Measurements from ENCODE around the gene CCDC182.

Gene CCDC182

DNA sequence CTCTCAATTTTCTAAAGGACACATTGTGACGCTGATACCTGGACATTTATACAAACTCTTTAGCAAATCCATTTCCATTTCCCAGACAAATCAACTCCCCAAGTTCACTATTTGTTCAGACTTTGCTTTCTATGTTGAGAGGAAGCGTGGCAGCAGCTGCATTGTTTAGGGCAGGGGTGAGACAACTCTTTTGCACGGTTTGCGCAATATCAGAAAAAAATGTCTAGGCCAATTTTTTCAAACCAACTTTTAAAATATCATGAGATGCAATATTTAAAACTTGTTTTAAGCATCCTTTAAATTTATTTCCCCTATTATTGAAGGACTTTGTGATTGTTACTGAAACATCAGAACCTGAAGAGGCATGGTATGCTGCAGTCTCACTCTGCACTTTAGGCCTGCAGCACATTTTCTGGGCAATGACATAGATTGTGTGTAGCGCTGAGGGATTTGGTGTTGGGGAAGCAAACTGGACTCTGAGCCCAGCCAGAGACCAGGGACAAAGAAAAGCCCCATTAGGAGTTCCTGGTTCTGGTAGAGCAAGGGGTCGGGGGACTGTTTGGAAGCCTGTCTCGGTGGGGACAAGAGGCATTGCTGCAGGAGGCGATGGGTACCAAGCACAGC lies 6.4 kb upstream of the CCDC182 start:
- no peaks in the 10 kb centered on the region for H3K36me3 Mint-ChIP-seq (ENCODE audit: insufficient read depth)
- peak overlapping the region in 1 of 2 donors; percentile 39 for H3K27ac Mint-ChIP-seq
- no peak for ATAC-seq (replicated peaks)
- H3K4me3 Mint-ChIP-seq, result no peak overlapping the region
- no peak for DNase-seq
- peaks cover 8 to 10% of the 10 kb centered on the region in 2 donors for H3K4me1 Mint-ChIP-seq (ENCODE audit: low read depth in 2 of 2)
- H3K9me3 Mint-ChIP-seq, result no peaks in the 10 kb centered on the region
- H3K27me3 Mint-ChIP-seq, result no peaks in the 10 kb centered on the region

DNA sequence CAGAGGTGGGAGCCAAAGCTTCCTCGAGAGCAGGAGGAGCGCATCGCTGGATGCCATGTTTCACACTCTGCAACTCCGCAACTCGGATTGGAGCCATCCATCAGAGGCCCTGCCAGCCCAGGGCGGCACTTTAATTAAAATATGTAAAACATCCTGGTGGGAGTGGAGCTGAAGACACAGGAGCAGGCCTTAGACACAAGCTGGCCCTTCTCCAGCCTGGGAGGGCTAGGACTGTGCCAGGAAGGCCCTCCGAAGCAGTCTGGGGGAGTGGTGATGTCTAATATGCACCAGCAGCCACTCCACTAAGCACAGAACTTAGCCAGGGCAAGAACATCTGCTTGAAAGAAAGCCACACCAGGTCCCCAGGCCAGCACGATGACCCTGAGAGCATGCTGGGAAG lies 5.8 kb upstream of the CCDC182 start:
- H3K9me3 Mint-ChIP-seq, result no peaks in the 10 kb centered on the region
- no peak overlapping the region for H3K4me3 Mint-ChIP-seq
- H3K4me1 Mint-ChIP-seq (ENCODE audit: low read depth in 2 of 2), result peaks cover 8 to 10% of the 10 kb centered on the region in 2 donors
- H3K27ac Mint-ChIP-seq, result no peak overlapping the region
- H3K27me3 Mint-ChIP-seq, result no peaks in the 10 kb centered on the region
- H3K36me3 Mint-ChIP-seq (ENCODE audit: insufficient read depth), result no peaks in the 10 kb centered on the region
- no peak for DNase-seq
- ATAC-seq (replicated peaks), result no peak

DNA sequence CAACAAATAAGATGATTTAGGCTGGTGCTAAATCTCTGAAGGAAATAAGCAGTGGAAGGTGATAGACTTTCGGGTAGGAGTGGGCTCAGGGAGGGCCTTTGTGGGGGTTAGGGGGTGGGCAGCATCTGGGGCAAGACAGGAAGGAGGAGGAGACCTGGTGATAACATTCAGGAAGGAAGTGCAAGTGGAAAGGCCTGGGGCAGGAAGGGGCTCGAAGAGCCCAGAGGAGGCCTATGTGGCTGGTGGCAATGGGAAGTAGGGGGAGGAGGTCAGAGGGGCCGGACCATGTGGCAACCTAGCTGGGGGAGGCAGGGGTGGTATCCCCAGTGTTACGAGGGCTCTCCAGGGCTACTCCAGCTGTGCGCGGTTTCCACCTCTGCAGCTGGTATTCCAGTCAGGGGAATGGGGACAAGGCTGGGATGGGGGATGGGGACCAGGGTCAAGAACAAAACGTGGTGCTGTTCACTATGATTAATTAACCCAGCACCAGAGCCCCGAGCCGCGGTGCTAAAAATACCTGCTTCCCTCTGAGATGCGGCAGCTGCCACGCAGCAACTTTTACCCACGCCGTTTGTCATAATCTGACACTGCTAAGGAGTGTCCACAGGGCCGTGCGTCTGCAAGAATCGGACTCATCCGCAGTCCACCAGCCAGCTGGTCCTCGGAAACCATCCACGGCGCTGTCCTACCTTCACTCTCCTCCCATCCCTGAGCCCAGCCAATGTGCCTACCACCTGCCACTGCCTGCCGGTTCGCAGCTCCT lies 5.2 kb upstream of the CCDC182 start:
- no peak for DNase-seq
- no peaks in the 10 kb centered on the region for H3K27me3 Mint-ChIP-seq
- peak overlapping the region; percentile 5 to 18 for H3K27ac Mint-ChIP-seq
- H3K36me3 Mint-ChIP-seq (ENCODE audit: insufficient read depth), result no peaks in the 10 kb centered on the region
- H3K4me1 Mint-ChIP-seq (ENCODE audit: low read depth in 2 of 2), result peaks cover 8 to 10% of the 10 kb centered on the region in 2 donors
- no peak overlapping the region for H3K4me3 Mint-ChIP-seq
- peak; percentile 36 for ATAC-seq (replicated peaks)
- no peaks in the 10 kb centered on the region for H3K9me3 Mint-ChIP-seq

DNA sequence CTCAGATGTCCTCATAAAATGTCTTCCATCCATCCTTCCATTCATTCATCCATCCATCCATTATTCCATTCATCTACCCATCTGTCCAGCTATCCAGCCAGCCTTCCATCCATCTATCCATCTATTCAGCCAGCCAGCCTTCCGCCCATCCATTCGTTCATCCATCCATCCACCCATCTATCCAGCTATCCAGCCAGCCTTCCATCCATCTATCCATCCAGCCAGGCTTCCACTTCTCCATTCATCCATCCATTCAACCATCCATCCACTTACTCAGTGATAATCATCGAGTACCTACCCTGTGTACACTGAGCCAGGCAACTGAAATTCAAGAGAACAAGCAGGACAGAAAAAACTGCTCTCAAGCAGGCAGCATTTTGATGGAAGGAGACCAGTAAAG lies 4.6 kb upstream of the CCDC182 start:
- peak overlapping the region; percentile 5 to 18 for H3K27ac Mint-ChIP-seq
- no peaks in the 10 kb centered on the region for H3K27me3 Mint-ChIP-seq
- DNase-seq, result no peak
- peaks cover 8 to 10% of the 10 kb centered on the region in 2 donors for H3K4me1 Mint-ChIP-seq (ENCODE audit: low read depth in 2 of 2)
- no peaks in the 10 kb centered on the region for H3K36me3 Mint-ChIP-seq (ENCODE audit: insufficient read depth)
- ATAC-seq (replicated peaks), result no peak
- H3K9me3 Mint-ChIP-seq, result no peaks in the 10 kb centered on the region
- H3K4me3 Mint-ChIP-seq, result no peak overlapping the region

DNA sequence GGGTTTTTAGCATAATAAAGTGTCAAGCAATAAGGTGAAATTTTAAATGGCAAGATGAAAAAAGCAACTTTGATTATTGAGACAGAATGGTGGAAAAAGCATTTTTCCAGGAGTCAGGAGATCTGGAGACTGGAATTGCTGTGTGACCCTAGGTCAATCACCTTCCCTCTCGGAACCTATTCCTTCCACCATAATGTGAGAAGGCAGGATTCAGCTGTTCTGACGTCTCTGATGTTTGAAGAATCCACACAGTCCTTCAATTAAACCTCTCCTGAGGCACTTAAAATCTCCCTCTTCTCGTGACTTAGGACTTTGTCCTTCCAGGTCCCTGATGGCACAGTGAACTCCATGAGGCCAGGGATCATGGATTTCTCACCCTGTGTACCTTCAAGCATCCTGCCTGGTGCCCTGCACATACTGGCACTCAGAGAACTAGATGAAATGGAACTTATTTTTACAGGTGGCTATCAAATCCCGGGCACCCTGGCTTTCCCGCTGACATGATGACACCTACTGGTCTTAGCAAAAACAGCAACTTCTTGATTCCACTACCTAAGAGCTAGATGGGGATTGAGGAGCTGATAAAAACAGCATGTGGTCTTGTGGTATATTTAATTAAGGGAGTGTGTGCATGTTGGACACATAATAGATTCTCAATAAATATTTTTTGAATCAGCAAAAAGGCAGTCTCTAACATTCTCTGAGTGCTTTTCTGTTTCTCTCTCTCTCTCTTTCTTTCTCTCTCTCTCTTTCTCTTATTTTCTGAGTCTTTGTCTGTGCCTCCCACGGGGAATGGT lies 2.3 kb upstream of the CCDC182 start:
- Mint-ChIP-seq H3K4me3 (no peak overlapping the region), H3K9me3 (no peaks in the 10 kb centered on the region), H3K36me3 (ENCODE audit: insufficient read depth) (no peaks in the 10 kb centered on the region), H3K27ac (peak overlapping the region; percentile 1 to 45), H3K27me3 (no peaks in the 10 kb centered on the region), H3K4me1 (ENCODE audit: low read depth in 2 of 2) (peaks cover 8 to 10% of the 10 kb centered on the region in 2 donors)
- peak; percentile 72 for ATAC-seq (replicated peaks)
- DNase-seq, result peak; percentile 31 to 35 (median 32)

DNA sequence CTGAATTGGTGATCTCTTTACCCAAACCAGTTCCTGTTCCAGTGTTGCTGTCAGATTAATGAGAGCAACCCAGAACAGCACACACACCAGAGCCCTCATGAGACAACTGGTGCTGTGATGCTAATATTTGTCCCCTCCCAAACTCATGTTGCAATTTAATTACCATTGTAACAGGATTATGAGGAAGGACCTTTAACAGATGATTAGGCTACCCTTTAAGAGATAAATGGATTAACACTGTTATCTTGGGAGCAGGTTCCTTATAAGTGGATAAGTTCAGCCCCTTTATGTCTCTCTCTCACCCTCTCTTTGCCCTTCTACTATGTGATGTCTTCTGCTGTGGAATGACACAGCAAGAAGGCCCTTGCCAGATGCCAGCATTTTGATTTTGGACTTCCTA lies 1.1 kb upstream of the CCDC182 start:
- no peaks in the 10 kb centered on the region for H3K9me3 Mint-ChIP-seq
- no peak for DNase-seq
- no peaks in the 10 kb centered on the region for H3K36me3 Mint-ChIP-seq (ENCODE audit: insufficient read depth)
- H3K27me3 Mint-ChIP-seq, result no peaks in the 10 kb centered on the region
- peaks cover 8 to 10% of the 10 kb centered on the region in 2 donors for H3K4me1 Mint-ChIP-seq (ENCODE audit: low read depth in 2 of 2)
- ATAC-seq (replicated peaks), result no peak
- H3K27ac Mint-ChIP-seq, result no peak overlapping the region
- H3K4me3 Mint-ChIP-seq, result no peak overlapping the region

DNA sequence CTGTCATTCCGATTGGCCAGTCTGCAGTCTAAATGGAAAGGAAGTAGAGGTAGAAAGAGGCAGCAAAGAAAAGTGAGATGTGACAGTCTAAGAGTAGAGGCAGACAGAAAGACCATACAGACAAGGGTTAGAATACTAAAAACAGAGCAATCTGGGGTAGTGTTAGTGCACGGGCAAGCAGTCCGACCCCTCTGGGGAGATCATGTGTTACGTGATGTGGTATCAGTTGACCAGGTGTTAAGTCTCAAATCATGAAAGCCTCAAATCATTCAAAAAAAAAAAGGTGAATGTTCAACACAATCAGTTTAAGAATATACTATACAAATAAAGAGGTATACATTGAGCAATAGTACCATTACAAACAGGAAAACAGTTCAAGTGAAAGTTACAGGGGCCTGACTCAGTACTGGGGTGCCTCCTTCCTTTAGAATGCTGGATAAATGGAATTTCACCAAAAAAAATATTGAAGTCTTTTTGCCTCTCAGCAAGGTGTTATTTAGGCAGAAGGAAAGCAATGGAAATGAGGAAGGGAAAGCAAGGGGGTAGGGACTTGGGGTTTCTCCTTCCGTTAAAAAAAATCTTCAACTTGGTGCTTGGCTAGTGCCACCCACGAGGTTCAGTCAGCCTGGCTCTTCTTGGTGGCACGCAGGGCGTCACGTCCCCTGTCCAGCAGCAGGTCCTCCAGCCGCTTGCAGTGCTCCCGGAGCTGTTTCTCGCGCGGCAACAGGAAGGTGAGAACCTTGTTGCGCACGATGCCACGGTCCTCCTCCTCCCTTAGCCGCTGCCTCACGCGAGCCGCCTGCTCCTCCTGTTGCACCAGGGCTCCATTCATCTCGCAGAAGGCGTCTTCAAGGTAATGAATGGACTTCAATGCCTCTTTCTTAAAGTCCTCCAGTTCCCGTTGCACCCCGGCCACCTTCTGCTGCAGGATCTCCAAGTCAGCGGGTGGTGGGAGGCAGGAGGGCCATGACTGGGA lies 616 bp downstream of the CCDC182 start:
- ATAC-seq (replicated peaks) (no peak), DNase-seq (no peak)
- H3K4me3 Mint-ChIP-seq, result no peak overlapping the region
- H3K4me1 Mint-ChIP-seq (ENCODE audit: low read depth in 2 of 2), result peaks cover 9% of the 10 kb centered on the region in 2 donors
- no peaks in the 10 kb centered on the region for H3K9me3 Mint-ChIP-seq
- H3K36me3 Mint-ChIP-seq (ENCODE audit: insufficient read depth), result no peaks in the 10 kb centered on the region
- no peak overlapping the region for H3K27ac Mint-ChIP-seq
- no peaks in the 10 kb centered on the region for H3K27me3 Mint-ChIP-seq

DNA sequence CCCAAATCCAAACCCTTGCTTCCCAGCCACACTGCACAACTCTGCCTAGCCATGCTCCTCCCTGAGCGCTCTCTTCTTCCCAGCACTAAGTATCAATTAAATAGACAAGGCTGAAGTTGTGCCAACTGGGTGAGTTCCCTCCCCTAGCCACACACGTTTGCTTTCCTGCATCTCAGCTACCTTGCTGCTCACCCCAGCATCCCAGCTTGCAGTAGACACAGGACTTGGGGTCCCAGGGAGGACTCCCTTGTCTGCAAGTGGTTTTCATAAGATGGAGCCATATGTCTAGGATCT lies 4.9 kb downstream of the CCDC182 start:
- DNase-seq (no peak), ATAC-seq (replicated peaks) (no peak)
- Mint-ChIP-seq H3K27me3 (no peaks in the 10 kb centered on the region), H3K36me3 (ENCODE audit: insufficient read depth) (no peaks in the 10 kb centered on the region), H3K9me3 (no peaks in the 10 kb centered on the region), H3K27ac (no peak overlapping the region), H3K4me1 (ENCODE audit: low read depth in 2 of 2) (peaks cover 6% of the 10 kb centered on the region in 2 donors), H3K4me3 (no peak overlapping the region)

DNA sequence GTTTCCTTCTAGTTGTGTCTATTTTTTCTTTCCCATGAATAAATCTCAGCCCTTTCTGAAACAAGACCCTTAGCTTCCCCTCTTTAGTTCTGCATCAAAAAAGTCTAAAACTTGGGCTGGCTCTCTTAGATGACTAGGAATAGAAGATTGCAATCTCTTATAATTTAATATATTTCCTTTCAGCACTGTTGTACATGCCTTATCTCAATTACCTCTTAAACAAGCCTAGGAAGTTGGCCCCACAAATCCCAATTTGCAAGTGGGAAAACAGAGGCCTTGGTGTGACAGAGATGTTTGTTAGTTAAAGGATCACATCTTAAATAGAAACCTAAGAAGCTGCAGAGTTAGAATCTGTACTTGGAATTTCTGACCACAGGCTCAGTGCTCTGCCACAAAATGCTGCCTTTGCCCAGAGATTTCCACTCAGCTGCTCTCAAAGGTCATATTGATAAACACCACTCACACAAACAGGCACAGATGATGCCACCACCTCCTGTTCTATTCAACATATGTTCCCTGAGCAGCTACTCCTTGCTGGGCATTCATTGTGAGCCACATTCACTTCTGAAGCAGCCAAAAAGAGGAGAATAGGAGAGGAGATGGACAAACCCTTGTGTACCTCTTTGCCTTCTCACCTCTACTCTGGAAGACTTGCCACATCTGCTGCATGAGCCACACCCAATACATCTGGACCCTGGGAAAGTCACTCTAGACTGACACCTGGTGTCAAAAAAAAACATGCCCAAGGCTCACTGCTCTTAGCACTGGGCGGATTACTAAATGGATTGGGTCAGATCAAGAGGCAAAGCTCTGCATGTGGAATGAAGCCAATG lies 5.5 kb downstream of the CCDC182 start:
- DNase-seq (peak; percentile 7 to 19 (median 7)), ATAC-seq (replicated peaks) (peak; percentile 46)
- no peaks in the 10 kb centered on the region for H3K36me3 Mint-ChIP-seq (ENCODE audit: insufficient read depth)
- H3K9me3 Mint-ChIP-seq, result no peaks in the 10 kb centered on the region
- H3K27me3 Mint-ChIP-seq, result no peaks in the 10 kb centered on the region
- H3K27ac Mint-ChIP-seq, result no peak overlapping the region
- no peak overlapping the region for H3K4me3 Mint-ChIP-seq
- peaks cover 6% of the 10 kb centered on the region in 2 donors for H3K4me1 Mint-ChIP-seq (ENCODE audit: low read depth in 2 of 2)

DNA sequence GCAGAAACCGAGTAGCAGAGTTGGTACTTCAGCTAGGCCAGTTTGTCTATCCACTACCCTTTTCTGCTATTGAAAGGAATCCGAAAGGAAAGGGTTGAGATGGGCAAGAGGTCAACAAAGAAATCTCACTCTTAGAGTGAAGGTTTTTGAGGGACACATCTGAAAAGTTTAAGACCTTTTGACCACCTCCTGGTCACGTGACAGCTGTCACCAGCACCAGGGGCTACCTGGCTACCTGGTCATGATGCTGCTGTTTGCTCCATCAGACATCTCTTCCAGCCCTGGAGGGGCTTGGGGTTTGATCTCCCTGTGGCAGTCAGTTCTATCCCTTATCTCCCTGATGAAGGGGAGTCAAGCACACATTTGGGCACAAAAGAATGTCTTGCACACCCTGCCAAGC lies 7.6 kb downstream of the CCDC182 start:
- Mint-ChIP-seq H3K4me1 (ENCODE audit: low read depth in 2 of 2) (peaks cover 6% of the 10 kb centered on the region in 2 donors), H3K9me3 (no peaks in the 10 kb centered on the region), H3K4me3 (no peak overlapping the region), H3K27ac (no peak overlapping the region), H3K36me3 (ENCODE audit: insufficient read depth) (no peaks in the 10 kb centered on the region), H3K27me3 (no peaks in the 10 kb centered on the region)
- no peak for DNase-seq
- ATAC-seq (replicated peaks), result no peak

DNA sequence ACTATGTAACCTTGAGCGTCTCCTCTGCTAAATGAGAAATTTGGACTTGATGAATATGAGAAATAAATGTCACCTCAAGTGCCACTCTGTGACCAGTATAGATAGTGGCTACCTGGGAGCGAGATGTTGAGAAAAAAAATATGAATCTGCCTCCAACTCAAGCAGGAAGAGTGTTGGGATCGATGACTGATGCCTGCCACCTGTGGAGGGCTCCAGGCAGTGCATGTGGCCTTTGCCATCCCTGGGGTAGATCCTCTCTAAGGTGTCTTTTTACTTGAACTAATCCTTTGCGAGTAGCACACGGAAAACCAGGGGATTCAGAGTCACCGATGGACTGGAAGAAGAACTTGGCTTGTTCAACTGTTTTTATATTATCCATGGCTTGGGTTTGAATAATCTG lies 9.4 kb downstream of the CCDC182 start:
- DNase-seq, result no peak
- no peak for ATAC-seq (replicated peaks)
- H3K4me1 Mint-ChIP-seq (ENCODE audit: low read depth in 2 of 2), result peaks cover 6% of the 10 kb centered on the region in 2 donors
- no peaks in the 10 kb centered on the region for H3K27me3 Mint-ChIP-seq
- no peaks in the 10 kb centered on the region for H3K9me3 Mint-ChIP-seq
- H3K4me3 Mint-ChIP-seq, result no peak overlapping the region
- H3K27ac Mint-ChIP-seq, result no peak overlapping the region
- no peaks in the 10 kb centered on the region for H3K36me3 Mint-ChIP-seq (ENCODE audit: insufficient read depth)

DNA sequence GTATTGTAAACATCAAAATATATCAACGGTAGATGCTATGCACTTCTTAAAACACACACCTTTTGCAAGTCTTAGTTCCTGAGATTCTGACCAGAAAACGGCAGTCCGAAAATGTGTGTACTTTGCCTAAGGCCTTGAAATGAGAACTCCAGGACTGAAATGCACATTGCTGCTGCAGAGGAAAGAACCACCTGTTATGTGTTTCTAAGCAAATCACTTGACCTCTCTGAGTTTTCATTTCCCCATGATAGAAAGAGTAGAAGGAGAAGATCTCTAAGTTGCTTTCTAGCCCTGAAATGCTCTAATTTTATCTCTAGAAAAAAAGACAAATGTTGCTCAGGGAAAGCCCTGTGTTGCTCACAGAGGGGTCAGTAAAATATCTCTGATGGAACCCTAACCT lies 9.9 kb downstream of the CCDC182 start:
- H3K36me3 Mint-ChIP-seq (ENCODE audit: insufficient read depth), result no peaks in the 10 kb centered on the region
- H3K27me3 Mint-ChIP-seq, result no peaks in the 10 kb centered on the region
- H3K9me3 Mint-ChIP-seq, result no peaks in the 10 kb centered on the region
- DNase-seq (no peak), ATAC-seq (replicated peaks) (no peak)
- peaks cover 6 to 9% of the 10 kb centered on the region in 2 donors for H3K4me1 Mint-ChIP-seq (ENCODE audit: low read depth in 2 of 2)
- H3K4me3 Mint-ChIP-seq, result no peak overlapping the region
- no peak overlapping the region for H3K27ac Mint-ChIP-seq

Measured in effector memory CD8-positive, alpha-beta T cell (primary cell).